ENCODE measurements around the gene LHFPL2.
"Not testable (repeated sequence)": the region's sequence is repeated elsewhere in the genome, so short reads cannot be mapped to it uniquely, and the experiment has no call there.

LHFPL2 gene

GRCh38 chr5:78672154-78672553 is 23.6 kb upstream of the LHFPL2 start:
- ChIA-PET POLR2A (no interaction called here), CTCF (interaction anchor here (0.5 kb wide), 1 partner anchor 83 kb away, joined by 3 read pairs; no protein-coding TSS in a partner anchor)

GRCh38 chr5:78671609-78672008 is 23.0 kb upstream of the LHFPL2 start:
- TF ChIP-seq CTCF (IDR thresholded peaks at IDR 0.05; ENCODE audit: insufficient read depth, low read length, missing control alignments) = no peak
- DNase-seq (ENCODE audit: low read depth, low spot score) = no peak
- H3K4me3 ChIP-seq (ENCODE audit: low read depth, low read length) = no peak overlapping the region
- ChIA-PET CTCF (interaction anchor here (0.5 kb wide), 1 partner anchor 82 kb away, joined by 3 read pairs; no protein-coding TSS in a partner anchor), POLR2A (no interaction called here)

More at GRCh38 chr5:78672154-78672553, 23.6 kb upstream of the LHFPL2 start:
- DNase-seq (ENCODE audit: low read depth, low spot score) = no peak
- TF ChIP-seq CTCF (IDR thresholded peaks at IDR 0.05; ENCODE audit: insufficient read depth, low read length, missing control alignments) = no peak
- H3K4me3 ChIP-seq (ENCODE audit: low read depth, low read length) = no peak overlapping the region

GRCh38 chr5:78670701-78671269 is 22.2 kb upstream of the LHFPL2 start:
- ChIA-PET POLR2A (no interaction called here), CTCF (interaction anchor here (0.7 kb wide), 1 partner anchor 10 kb away, joined by 3 read pairs; no protein-coding TSS in a partner anchor)
- H3K4me3 ChIP-seq (ENCODE audit: low read depth, low read length) = no peak overlapping the region
- DNase-seq (ENCODE audit: low read depth, low spot score) = no peak
- TF ChIP-seq CTCF (IDR thresholded peaks at IDR 0.05; ENCODE audit: insufficient read depth, low read length, missing control alignments) = no peak

DNA sequence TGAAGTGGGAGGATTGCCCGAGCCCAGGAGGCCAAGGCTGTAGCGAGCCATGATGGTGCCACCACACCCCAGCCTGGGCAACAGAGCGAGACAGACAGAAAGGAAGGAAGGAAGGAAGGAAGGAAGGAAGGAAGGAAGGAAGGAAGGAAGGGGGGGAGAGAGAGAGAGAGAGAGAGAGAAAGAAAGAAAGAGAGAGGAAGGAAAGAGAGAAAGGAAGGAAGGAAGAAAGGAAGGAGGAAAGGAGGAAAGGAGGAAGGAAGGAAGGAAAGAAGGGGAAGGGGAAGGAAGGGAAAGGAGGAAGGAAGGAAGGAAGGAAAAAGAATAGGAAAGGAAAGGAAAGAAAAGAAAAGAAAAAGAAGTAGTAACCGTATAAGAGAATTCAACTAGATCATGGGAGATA is 20.8 kb upstream of the LHFPL2 start:
- no peak for TF ChIP-seq CTCF (IDR thresholded peaks at IDR 0.05; ENCODE audit: insufficient read depth, low read length, missing control alignments)
- ChIA-PET POLR2A (no interaction called here), CTCF (no interaction called here)
- H3K4me3 ChIP-seq (ENCODE audit: low read depth, low read length) = no peak overlapping the region
- no peak for DNase-seq (ENCODE audit: low read depth, low spot score)

DNA sequence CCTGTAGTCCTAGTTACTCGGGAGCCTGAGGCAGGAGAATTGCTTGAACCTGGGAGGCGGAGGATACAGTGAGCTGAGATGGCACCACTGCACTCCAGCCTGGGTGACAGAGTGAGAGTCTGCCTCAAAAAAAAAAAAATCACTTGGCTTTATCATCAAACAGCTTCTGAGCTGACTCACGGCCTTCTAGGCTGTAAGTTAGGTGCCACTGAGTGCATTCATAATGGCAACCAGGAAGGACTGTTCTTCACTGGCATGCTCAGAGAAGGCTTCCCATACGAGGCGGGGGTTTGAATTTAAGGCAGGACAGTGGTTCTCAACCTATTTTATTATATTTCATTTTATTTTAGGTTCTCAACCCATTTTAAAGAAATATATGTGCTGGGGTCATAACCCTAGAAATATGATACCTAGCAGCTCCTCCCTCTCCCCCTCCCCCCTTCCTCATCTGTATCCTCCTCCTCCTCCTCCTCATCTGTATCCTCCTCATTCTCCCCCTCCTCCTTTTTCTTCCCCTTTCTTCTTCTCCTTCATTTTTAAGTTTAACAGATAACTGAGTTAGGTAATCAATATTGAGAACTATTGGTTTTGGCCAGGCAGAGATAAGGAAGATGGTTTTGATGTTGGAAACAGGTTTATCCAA is 19.0 kb upstream of the LHFPL2 start:
- no peak overlapping the region for H3K4me3 ChIP-seq (ENCODE audit: low read depth, low read length)
- no peak for DNase-seq (ENCODE audit: low read depth, low spot score)
- ChIA-PET POLR2A (no interaction called here), CTCF (interaction anchor here (1.1 to 1.7 kb wide), 2 partner anchors 9 to 12 kb away, joined by 3 to 4 read pairs; no protein-coding TSS in a partner anchor)
- no peak for TF ChIP-seq CTCF (IDR thresholded peaks at IDR 0.05; ENCODE audit: insufficient read depth, low read length, missing control alignments)

DNA sequence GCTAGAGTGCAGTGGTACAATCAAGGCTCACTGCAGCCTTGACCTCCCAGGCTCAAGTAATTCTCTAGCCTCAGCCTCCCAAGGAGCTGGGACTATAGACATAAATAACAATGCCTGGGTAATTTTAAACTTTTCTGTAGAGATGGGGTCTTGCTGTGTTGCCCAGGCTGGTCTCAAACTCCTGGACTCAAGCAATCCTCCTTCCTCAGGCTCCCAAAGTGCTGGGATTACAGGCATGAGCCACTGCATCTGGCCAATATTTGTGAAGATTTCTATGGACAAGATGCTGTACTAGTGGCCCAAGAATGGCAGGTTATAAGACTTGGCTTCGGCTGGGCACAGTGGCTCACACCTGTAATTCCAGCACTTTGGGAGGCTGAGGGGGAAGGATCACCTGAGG is 18.4 kb upstream of the LHFPL2 start:
- H3K4me3 ChIP-seq (ENCODE audit: low read depth, low read length); CTCF ChIA-PET; DNase-seq (ENCODE audit: low read depth, low spot score); POLR2A ChIA-PET: not testable (repeated sequence)

Measured in AG04449 (cell line).